Measurements from ENCODE around the gene VARS2. TPM values are rescaled to one million over a fixed set of nuclear protein-coding genes. Genes with fewer than 3 reads are reported as not detected.

VARS2 gene
- total RNA-seq, 1 experiment from 2014 or later = 68.2 TPM

DNA sequence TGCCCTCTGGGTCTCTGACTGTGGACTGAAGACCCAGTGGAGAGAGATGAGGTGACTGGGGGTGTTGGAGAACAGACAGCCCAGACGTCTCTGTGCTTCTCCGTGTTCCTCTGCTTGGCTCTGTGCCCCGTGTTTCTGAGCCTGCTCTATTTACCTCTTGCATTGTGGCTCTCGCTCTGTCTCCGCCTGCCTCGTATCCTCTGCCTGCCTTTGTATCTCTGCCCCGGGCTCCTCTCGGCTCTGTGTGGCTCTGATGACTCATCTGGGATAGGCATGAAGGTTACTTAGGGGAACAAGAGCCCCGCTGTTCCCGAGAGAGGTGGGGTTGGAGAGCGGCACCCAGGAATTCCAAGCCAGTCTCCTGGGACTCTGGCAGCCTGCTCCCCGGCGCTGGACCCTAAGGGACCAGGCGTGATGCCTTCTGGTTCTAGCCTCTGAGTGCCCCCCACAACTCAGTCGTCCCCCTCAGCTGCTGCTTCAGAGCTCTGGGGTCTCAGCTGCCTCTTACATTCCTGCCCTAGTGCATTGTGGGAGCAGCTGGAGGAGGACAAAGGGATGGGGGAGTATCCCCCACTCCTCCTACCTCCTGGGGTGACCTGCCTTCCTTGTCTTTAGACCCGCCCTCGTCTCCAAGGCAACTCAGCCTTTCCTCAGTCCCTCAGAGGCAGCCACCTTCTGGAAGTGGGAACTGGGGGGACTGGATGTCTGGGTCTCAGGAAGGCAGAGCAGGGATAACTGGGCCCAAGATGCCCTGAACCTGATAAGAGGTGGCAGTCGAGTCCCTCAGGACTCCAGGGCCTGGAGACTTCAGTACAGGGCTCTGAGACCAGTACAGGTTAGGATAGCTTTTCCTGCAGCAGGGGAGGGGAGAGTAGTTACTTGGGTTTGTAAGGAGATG, 27.8 kb upstream of the VARS2 start:
- Histone ChIP-seq H2AFZ (ENCODE audit: low read length) (no peak overlapping the region), H3K9me3 (ENCODE audit: control insufficient read depth, low read depth, low read length) (no peaks in the 10 kb centered on the region), H2AK5ac (ENCODE audit: insufficient read length, low read length) (no peak overlapping the region), H2BK20ac (ENCODE audit: low read depth, low read length, poor library complexity, severe bottlenecking) (no peak overlapping the region), H2BK12ac (ENCODE audit: insufficient read length, low read depth, low read length) (no peak overlapping the region), H3K18ac (ENCODE audit: insufficient read length, low read depth, low read length) (peak overlapping the region; percentile 80), H3K14ac (ENCODE audit: insufficient read depth, low read length) (peak overlapping the region; percentile 44; the same call in 1 of the 2 replicates), H3K27me3 (ENCODE audit: insufficient read depth, low read length) (no peaks in the 10 kb centered on the region), H3K4me1 (ENCODE audit: insufficient read depth, low read length) (peaks cover 6% of the 10 kb centered on the region; the same call in 1 of the 2 replicates), H3K23me2 (ENCODE audit: insufficient read length, low read depth, low read length, poor library complexity, severe bottlenecking) (peaks cover 32% of the 10 kb centered on the region), H4K20me1 (ENCODE audit: control insufficient read depth, insufficient read depth, insufficient read length) (no peaks in the 10 kb centered on the region), H3K4ac (ENCODE audit: low read depth, low read length) (no peak overlapping the region), H3K23ac (ENCODE audit: insufficient read length, low read depth, low read length) (no peak overlapping the region), H3K27ac (ENCODE audit: insufficient read length, low read depth, low read length) (peak overlapping the region; percentile 59), H4K91ac (ENCODE audit: insufficient read length, low read depth, low read length) (no peak overlapping the region), H3K4me2 (ENCODE audit: insufficient read depth, insufficient read length, low read length) (peak overlapping the region; percentile 42), H3K79me1 (ENCODE audit: insufficient read depth, low read depth, low read length, poor library complexity, severe bottlenecking) (peaks cover 7% of the 10 kb centered on the region), H4K5ac (ENCODE audit: insufficient read length, low read depth, low read length) (no peak overlapping the region), H3K9ac (ENCODE audit: extremely low read depth, insufficient read length, low read length) (peak overlapping the region; percentile 48), H2BK5ac (ENCODE audit: insufficient read length, low read length) (no peak overlapping the region), H4K8ac (replicated peaks; ENCODE audit: insufficient read length, low read depth, low read length) (no peak overlapping the region), H2BK120ac (ENCODE audit: low read depth, low read length, poor library complexity, severe bottlenecking) (no peak overlapping the region), H3K79me2 (ENCODE audit: insufficient read depth, low read length) (peaks cover 18% of the 10 kb centered on the region; the same call in 1 of the 2 replicates), H2BK15ac (ENCODE audit: low read depth, low read length) (no peak overlapping the region), H3K56ac (ENCODE audit: insufficient read length, low read depth, low read length) (no peak overlapping the region), H3T11ph (ENCODE audit: low read length) (no peak overlapping the region)
- Mint-ChIP-seq H3K4me1 (peaks cover 68 to 69% of the 10 kb centered on the region in 2 experiments), H3K4me3 (peak overlapping the region; percentile 72 to 90), H3K36me3 (ENCODE audit: insufficient read depth in 1 of 3, low read depth in 3 of 3) (peaks cover 22 to 47% (median 36%) of the 10 kb centered on the region in 3 experiments), H3K27ac (peak overlapping the region; percentile 95 to 99 (median 98)), H3K9me3 (no peaks in the 10 kb centered on the region), H3K27me3 (ENCODE audit: low read depth) (no peaks in the 10 kb centered on the region; the same call in 1 of the 2 replicates)
- TF ChIP-seq, protein P1, sequence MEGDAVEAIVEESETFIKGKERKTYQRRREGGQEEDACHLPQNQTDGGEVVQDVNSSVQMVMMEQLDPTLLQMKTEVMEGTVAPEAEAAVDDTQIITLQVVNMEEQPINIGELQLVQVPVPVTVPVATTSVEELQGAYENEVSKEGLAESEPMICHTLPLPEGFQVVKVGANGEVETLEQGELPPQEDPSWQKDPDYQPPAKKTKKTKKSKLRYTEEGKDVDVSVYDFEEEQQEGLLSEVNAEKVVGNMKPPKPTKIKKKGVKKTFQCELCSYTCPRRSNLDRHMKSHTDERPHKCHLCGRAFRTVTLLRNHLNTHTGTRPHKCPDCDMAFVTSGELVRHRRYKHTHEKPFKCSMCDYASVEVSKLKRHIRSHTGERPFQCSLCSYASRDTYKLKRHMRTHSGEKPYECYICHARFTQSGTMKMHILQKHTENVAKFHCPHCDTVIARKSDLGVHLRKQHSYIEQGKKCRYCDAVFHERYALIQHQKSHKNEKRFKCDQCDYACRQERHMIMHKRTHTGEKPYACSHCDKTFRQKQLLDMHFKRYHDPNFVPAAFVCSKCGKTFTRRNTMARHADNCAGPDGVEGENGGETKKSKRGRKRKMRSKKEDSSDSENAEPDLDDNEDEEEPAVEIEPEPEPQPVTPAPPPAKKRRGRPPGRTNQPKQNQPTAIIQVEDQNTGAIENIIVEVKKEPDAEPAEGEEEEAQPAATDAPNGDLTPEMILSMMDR (conservative IDR thresholded peaks at IDR 0.05) = no peak
- peak; percentile 95 for DNase-seq
- no CpG with 5 or more reads among the region's 18 CpGs for WGBS (ENCODE audit: extremely low coverage, insufficient read length, low lambda C conversion rate)
